ENCODE results near the gene PLCXD3. TPM values are rescaled to one million over a fixed set of nuclear protein-coding genes. Genes with fewer than 3 reads are reported as not detected.

Gene PLCXD3
- total and polyA plus RNA-seq, 2 of the 8 experiments (the other 6 are each of a cell fraction or from before 2014, with no cell fraction given) = 0.03 to 0.07 TPM

DNA sequence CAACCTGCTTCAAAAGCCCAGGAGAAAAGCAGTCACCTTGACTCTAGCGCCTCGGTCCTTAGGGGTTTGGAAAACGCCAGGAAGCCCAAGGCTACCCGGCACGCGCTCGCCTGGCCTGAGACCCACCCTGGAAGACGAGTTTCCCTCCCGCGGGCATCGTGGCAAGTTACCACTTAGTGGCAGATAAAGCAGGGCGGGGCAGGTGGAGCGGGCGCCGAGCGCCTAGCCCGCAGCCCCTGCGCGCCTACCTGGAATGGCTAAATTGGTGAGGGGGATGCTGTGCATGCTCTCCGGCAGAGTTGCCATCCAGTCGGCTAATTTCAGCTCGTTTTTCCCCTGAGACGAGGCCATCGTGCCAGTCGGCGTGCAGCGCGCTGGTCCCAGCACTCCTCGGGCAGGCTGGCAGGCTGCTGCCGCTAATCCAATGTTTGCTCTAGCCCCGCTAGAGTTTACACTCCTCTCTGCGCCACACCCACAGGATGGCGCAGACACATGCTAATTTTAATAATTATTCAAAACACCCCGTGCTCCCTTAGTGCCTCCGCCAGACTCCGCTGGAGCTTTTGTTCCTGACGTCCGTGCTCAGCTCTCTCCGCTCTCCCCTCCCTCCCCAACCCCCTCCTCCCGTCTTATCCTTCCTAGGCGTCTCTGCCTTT lies at the start of gene PLCXD3 (continued):
- TF ChIP-seq, protein P1, sequence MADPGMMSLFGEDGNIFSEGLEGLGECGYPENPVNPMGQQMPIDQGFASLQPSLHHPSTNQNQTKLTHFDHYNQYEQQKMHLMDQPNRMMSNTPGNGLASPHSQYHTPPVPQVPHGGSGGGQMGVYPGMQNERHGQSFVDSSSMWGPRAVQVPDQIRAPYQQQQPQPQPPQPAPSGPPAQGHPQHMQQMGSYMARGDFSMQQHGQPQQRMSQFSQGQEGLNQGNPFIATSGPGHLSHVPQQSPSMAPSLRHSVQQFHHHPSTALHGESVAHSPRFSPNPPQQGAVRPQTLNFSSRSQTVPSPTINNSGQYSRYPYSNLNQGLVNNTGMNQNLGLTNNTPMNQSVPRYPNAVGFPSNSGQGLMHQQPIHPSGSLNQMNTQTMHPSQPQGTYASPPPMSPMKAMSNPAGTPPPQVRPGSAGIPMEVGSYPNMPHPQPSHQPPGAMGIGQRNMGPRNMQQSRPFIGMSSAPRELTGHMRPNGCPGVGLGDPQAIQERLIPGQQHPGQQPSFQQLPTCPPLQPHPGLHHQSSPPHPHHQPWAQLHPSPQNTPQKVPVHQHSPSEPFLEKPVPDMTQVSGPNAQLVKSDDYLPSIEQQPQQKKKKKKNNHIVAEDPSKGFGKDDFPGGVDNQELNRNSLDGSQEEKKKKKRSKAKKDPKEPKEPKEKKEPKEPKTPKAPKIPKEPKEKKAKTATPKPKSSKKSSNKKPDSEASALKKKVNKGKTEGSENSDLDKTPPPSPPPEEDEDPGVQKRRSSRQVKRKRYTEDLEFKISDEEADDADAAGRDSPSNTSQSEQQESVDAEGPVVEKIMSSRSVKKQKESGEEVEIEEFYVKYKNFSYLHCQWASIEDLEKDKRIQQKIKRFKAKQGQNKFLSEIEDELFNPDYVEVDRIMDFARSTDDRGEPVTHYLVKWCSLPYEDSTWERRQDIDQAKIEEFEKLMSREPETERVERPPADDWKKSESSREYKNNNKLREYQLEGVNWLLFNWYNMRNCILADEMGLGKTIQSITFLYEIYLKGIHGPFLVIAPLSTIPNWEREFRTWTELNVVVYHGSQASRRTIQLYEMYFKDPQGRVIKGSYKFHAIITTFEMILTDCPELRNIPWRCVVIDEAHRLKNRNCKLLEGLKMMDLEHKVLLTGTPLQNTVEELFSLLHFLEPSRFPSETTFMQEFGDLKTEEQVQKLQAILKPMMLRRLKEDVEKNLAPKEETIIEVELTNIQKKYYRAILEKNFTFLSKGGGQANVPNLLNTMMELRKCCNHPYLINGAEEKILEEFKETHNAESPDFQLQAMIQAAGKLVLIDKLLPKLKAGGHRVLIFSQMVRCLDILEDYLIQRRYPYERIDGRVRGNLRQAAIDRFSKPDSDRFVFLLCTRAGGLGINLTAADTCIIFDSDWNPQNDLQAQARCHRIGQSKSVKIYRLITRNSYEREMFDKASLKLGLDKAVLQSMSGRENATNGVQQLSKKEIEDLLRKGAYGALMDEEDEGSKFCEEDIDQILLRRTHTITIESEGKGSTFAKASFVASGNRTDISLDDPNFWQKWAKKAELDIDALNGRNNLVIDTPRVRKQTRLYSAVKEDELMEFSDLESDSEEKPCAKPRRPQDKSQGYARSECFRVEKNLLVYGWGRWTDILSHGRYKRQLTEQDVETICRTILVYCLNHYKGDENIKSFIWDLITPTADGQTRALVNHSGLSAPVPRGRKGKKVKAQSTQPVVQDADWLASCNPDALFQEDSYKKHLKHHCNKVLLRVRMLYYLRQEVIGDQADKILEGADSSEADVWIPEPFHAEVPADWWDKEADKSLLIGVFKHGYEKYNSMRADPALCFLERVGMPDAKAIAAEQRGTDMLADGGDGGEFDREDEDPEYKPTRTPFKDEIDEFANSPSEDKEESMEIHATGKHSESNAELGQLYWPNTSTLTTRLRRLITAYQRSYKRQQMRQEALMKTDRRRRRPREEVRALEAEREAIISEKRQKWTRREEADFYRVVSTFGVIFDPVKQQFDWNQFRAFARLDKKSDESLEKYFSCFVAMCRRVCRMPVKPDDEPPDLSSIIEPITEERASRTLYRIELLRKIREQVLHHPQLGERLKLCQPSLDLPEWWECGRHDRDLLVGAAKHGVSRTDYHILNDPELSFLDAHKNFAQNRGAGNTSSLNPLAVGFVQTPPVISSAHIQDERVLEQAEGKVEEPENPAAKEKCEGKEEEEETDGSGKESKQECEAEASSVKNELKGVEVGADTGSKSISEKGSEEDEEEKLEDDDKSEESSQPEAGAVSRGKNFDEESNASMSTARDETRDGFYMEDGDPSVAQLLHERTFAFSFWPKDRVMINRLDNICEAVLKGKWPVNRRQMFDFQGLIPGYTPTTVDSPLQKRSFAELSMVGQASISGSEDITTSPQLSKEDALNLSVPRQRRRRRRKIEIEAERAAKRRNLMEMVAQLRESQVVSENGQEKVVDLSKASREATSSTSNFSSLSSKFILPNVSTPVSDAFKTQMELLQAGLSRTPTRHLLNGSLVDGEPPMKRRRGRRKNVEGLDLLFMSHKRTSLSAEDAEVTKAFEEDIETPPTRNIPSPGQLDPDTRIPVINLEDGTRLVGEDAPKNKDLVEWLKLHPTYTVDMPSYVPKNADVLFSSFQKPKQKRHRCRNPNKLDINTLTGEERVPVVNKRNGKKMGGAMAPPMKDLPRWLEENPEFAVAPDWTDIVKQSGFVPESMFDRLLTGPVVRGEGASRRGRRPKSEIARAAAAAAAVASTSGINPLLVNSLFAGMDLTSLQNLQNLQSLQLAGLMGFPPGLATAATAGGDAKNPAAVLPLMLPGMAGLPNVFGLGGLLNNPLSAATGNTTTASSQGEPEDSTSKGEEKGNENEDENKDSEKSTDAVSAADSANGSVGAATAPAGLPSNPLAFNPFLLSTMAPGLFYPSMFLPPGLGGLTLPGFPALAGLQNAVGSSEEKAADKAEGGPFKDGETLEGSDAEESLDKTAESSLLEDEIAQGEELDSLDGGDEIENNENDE (IDR thresholded peaks at IDR 0.05; ENCODE audit: insufficient replicate concordance, low read length) = no peak
- TF ChIP-seq JUND (IDR thresholded peaks at IDR 0.05; ENCODE audit: low read length) (no peak), HDAC6 (IDR thresholded peaks at IDR 0.05; ENCODE audit: low read depth, low read length) (no peak), RXRA (IDR thresholded peaks at IDR 0.05; ENCODE audit: insufficient read depth, low read depth, low read length) (no peak), TEAD4 (IDR thresholded peaks at IDR 0.05; ENCODE audit: low read depth, low read length) (no peak), SP4 (IDR thresholded peaks at IDR 0.05; ENCODE audit: low read length) (no peak)
- TF ChIP-seq, protein P2, sequence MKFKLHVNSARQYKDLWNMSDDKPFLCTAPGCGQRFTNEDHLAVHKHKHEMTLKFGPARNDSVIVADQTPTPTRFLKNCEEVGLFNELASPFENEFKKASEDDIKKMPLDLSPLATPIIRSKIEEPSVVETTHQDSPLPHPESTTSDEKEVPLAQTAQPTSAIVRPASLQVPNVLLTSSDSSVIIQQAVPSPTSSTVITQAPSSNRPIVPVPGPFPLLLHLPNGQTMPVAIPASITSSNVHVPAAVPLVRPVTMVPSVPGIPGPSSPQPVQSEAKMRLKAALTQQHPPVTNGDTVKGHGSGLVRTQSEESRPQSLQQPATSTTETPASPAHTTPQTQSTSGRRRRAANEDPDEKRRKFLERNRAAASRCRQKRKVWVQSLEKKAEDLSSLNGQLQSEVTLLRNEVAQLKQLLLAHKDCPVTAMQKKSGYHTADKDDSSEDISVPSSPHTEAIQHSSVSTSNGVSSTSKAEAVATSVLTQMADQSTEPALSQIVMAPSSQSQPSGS (IDR thresholded peaks at IDR 0.05; ENCODE audit: low read length) = no peak
- TF ChIP-seq, protein P3, sequence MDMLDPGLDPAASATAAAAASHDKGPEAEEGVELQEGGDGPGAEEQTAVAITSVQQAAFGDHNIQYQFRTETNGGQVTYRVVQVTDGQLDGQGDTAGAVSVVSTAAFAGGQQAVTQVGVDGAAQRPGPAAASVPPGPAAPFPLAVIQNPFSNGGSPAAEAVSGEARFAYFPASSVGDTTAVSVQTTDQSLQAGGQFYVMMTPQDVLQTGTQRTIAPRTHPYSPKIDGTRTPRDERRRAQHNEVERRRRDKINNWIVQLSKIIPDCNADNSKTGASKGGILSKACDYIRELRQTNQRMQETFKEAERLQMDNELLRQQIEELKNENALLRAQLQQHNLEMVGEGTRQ (IDR thresholded peaks at IDR 0.05; ENCODE audit: low read length) = no peak
